GM12878 (cell line): Measurements from ENCODE around the gene NRP2. TPM values are rescaled to one million over a fixed set of nuclear protein-coding genes. Genes with fewer than 3 reads are reported as not detected.
A peak's percentile ranks its signal among the peaks of the same experiment; 100 is the strongest.

Source experiments
- ATAC-seq: fragments of 200-7000 bp; cut with Tn5 transposase; 3 replicates; pipeline ENCODE4 v1.9.1; 2020; ENCODE audit warnings: mild to moderate bottlenecking, moderate library complexity
- BruUV-seq: library from RNA; stranded (reverse); fragments of 400-500 nt; replicated peaks from 2 replicates; lab custom pipeline; 2021; lab: Mats Ljungman, UMichigan
- CTCF ChIA-PET: fragments of 300-600 bp; sonication (Branson Sonifier 250); formaldehyde crosslinking; extraction: SDS; loops from one replicate; lab custom pipeline; 2021; ENCODE audit warnings: inconsistent platforms; lab: Yijun Ruan, JAX
- POLR2A ChIA-PET: fragments of 350-600 bp; formaldehyde crosslinking; extraction: SDS; loops from one replicate; lab custom pipeline; 2021; ENCODE audit warnings: inconsistent platforms; lab: Charles Lee
- RAD21 ChIA-PET: fragments of 300-600 bp; sonication (Branson Sonifier 250); formaldehyde crosslinking; loops from one replicate; lab custom pipeline; 2023; ENCODE audit warnings: antibody characterized with exemption; ENCODE audit not compliant: unreplicated experiment; lab: Charles Lee
- SMC1A ChIA-PET: fragments of 300-600 bp; sonication (Branson Sonifier 250); formaldehyde crosslinking; loops from one replicate; lab custom pipeline; 2023; ENCODE audit not compliant: unreplicated experiment, uncharacterized antibody; lab: Charles Lee
- DNase-seq: peaks from one replicate; pipeline ENCODE4 v3.0.0-alpha.2; 2011; ENCODE audit warnings: low read depth, low spot score
- FAIRE-seq: peaks from 3 replicates; lab custom pipeline; 2011; peaks lifted over from hg19 to GRCh38; lab: Jason Lieb, UNC
- H2AFZ ChIP-seq: 2 replicates; pipeline ENCODE4 v1.6.0; 2011; ENCODE audit warnings: low read depth, low read length, control low read depth; ENCODE audit not compliant: control insufficient read depth
- H3K27ac ChIP-seq: 2 replicates; pipeline ENCODE4 v1.5.1; 2011; ENCODE audit warnings: control low read depth; ENCODE audit not compliant: control insufficient read depth, insufficient read depth
- H3K27me3 ChIP-seq, 2 experiments: replicated peaks in 1 of 2; 2 replicates each; pipeline versions ENCODE4 v1.6.0 to v1.6.1; 2011; ENCODE audit warnings: low read length in 1 of 2; ENCODE audit not compliant: control insufficient read depth in 2 of 2, insufficient read depth in 2 of 2
- H3K36me3 ChIP-seq, 2 experiments: 2 replicates each; pipeline ENCODE4 v1.5.1; 2011; ENCODE audit warnings: low read length in 1 of 2; ENCODE audit not compliant: control insufficient read depth in 2 of 2, insufficient read depth in 2 of 2
- H3K4me1 ChIP-seq: 2 replicates; pipeline ENCODE4 v1.6.1; 2011; ENCODE audit warnings: mild to moderate bottlenecking, low read length, moderate library complexity, mixed read lengths; ENCODE audit not compliant: control insufficient read depth, insufficient read depth
- H3K4me2 ChIP-seq: 2 replicates; pipeline ENCODE4 v1.6.0; 2011; ENCODE audit warnings: control low read depth; ENCODE audit not compliant: control insufficient read depth, insufficient read depth
- H3K4me3 ChIP-seq: fragments of 200-600 bp; sonication (generic); 2 replicates; pipeline ENCODE4 v1.5.1; 2016
- H3K79me2 ChIP-seq: 2 replicates; pipeline ENCODE4 v1.6.0; 2011; ENCODE audit warnings: low read length; ENCODE audit not compliant: control insufficient read depth, insufficient read depth
- H3K9ac ChIP-seq: 2 replicates; pipeline ENCODE4 v1.8.0; 2011; ENCODE audit warnings: low read length, control low read depth, mixed read lengths; ENCODE audit not compliant: control insufficient read depth, insufficient read depth
- H3K9me3 ChIP-seq: replicated peaks from 3 replicates; pipeline ENCODE4 v1.5.1; 2011; ENCODE audit warnings: mild to moderate bottlenecking, low read length; ENCODE audit not compliant: control insufficient read depth, insufficient read depth
- H4K20me1 ChIP-seq: 2 replicates; pipeline ENCODE4 v1.6.0; 2011; ENCODE audit not compliant: control insufficient read depth, insufficient read depth
- ASH2L ChIP-seq: fragments of 300-600, 200-600 bp; sonication (generic); IDR thresholded peaks from 2 replicates; pipeline ENCODE4 v1.6.1; 2017; ENCODE audit warnings: low read depth, mild to moderate bottlenecking, borderline replicate concordance
- CBX3 ChIP-seq: fragments of 200-600 bp; sonication (generic); IDR thresholded peaks from 2 replicates; pipeline ENCODE4 v1.6.1; 2016; ENCODE audit warnings: low read depth, borderline replicate concordance
- CBX5 ChIP-seq: sonication (generic); IDR thresholded peaks from 2 replicates; pipeline ENCODE4 v1.6.1; 2016; ENCODE audit warnings: low read depth, moderate library complexity, mild to moderate bottlenecking, inconsistent platforms
- CREM ChIP-seq: IDR thresholded peaks from 2 replicates; pipeline ENCODE4 v1.6.1; 2014; ENCODE audit warnings: antibody characterized with exemption, low read depth
- EP300 ChIP-seq, 2 experiments: fragments of 150-350 bp in 1 of 2; IDR thresholded peaks; 2 replicates each; pipeline ENCODE4 v1.6.1; 2011 to 2012; ENCODE audit warnings: low read depth in 2 of 2, low read length in 2 of 2, borderline replicate concordance in 1 of 2, improper control_type of control experiment in 1 of 2, inconsistent platforms in 1 of 2; ENCODE audit not compliant: control insufficient read depth in 1 of 2
- ESRRA ChIP-seq: IDR thresholded peaks from 2 replicates; pipeline ENCODE4 v1.6.1; 2012; ENCODE audit warnings: mild to moderate bottlenecking, low read length, improper control_type of control experiment
- IKZF2 ChIP-seq, 2 experiments: fragments of 450-650 bp; IDR thresholded peaks; 2 replicates each; pipeline ENCODE4 v1.6.1; 2017; ENCODE audit warnings: mild to moderate bottlenecking in 2 of 2, moderate library complexity in 2 of 2
- IRF3 ChIP-seq: fragments of 450-650 bp; IDR thresholded peaks from 2 replicates; pipeline ENCODE4 v1.6.1; 2014; ENCODE audit warnings: mild to moderate bottlenecking
- KAT2A ChIP-seq: conservative IDR thresholded peaks from 2 replicates; pipeline ENCODE4 v1.6.1; 2011; ENCODE audit warnings: low read depth, low read length; ENCODE audit not compliant: control insufficient read depth
- KDM1A ChIP-seq: fragments of 200-600 bp; sonication (generic); IDR thresholded peaks from 2 replicates; pipeline ENCODE4 v1.6.1; 2016; ENCODE audit warnings: borderline replicate concordance
- MEF2B ChIP-seq: fragments of 450-650 bp; IDR thresholded peaks from 2 replicates; pipeline ENCODE4 v1.6.1; 2018; ENCODE audit warnings: mild to moderate bottlenecking, moderate library complexity; ENCODE audit not compliant: partially characterized antibody, poor library complexity, severe bottlenecking
- MTA2 ChIP-seq: fragments of 450-650 bp; IDR thresholded peaks from 2 replicates; pipeline ENCODE4 v1.6.1; 2016; ENCODE audit warnings: low read depth, mild to moderate bottlenecking, moderate library complexity
- NFIC ChIP-seq: IDR thresholded peaks from 2 replicates; pipeline ENCODE4 v1.6.1; 2012; ENCODE audit warnings: low read depth, mild to moderate bottlenecking, inconsistent platforms, low read length, moderate library complexity
- NFYA ChIP-seq: IDR thresholded peaks from 2 replicates; pipeline ENCODE4 v1.6.1; 2011; ENCODE audit warnings: low read depth, mild to moderate bottlenecking, low read length, improper control_type of control experiment, borderline replicate concordance
- PAX8 ChIP-seq: fragments of 450-650 bp; IDR thresholded peaks from 2 replicates; pipeline ENCODE4 v1.6.1; 2017; ENCODE audit warnings: mild to moderate bottlenecking, moderate library complexity
- RAD21 ChIP-seq: IDR thresholded peaks from 2 replicates; pipeline ENCODE4 v1.6.1; 2011; ENCODE audit warnings: mild to moderate bottlenecking, low read depth, low read length, moderate library complexity; ENCODE audit not compliant: insufficient read depth
- RUNX3 ChIP-seq: IDR thresholded peaks from 2 replicates; pipeline ENCODE4 v1.6.1; 2012; ENCODE audit warnings: low read length, inconsistent platforms
- SMAD5 ChIP-seq: IDR thresholded peaks from 2 replicates; pipeline ENCODE4 v1.6.1; 2016; ENCODE audit warnings: antibody characterized with exemption, low read depth
- SMC3 ChIP-seq: IDR thresholded peaks from 2 replicates; pipeline ENCODE4 v1.6.1; 2011; ENCODE audit warnings: low read length, improper control_type of control experiment, borderline replicate concordance
- SPI1 ChIP-seq: IDR thresholded peaks from 2 replicates; pipeline ENCODE4 v1.6.1; 2011; ENCODE audit warnings: low read depth, mild to moderate bottlenecking, low read length, moderate library complexity, borderline replicate concordance; ENCODE audit not compliant: insufficient read depth
- SREBF1 ChIP-seq: IDR thresholded peaks from 2 replicates; pipeline ENCODE4 v1.6.1; 2012; ENCODE audit warnings: mild to moderate bottlenecking, low read length
- SRF ChIP-seq, 2 experiments: IDR thresholded peaks; 2 replicates each; pipeline ENCODE4 v1.6.1; 2011; ENCODE audit warnings: low read depth in 2 of 2, low read length in 2 of 2, mild to moderate bottlenecking in 1 of 2, moderate library complexity in 1 of 2
- STAT3 ChIP-seq: IDR thresholded peaks from 2 replicates; pipeline ENCODE4 v1.6.1; 2011; ENCODE audit warnings: low read depth, low read length, improper control_type of control experiment
- SUZ12 ChIP-seq: fragments of 200-600 bp; sonication (generic); IDR thresholded peaks from one replicate; pipeline ENCODE4 v1.6.1; 2018; ENCODE audit warnings: antibody characterized with exemption, mild to moderate bottlenecking; ENCODE audit not compliant: unreplicated experiment
- TBL1XR1 ChIP-seq: IDR thresholded peaks from 2 replicates; pipeline ENCODE4 v1.6.1; 2012; ENCODE audit warnings: low read depth, low read length, improper control_type of control experiment
- TCF12 ChIP-seq: IDR thresholded peaks from 2 replicates; pipeline ENCODE4 v1.6.1; 2011; ENCODE audit warnings: low read depth, mild to moderate bottlenecking, low read length
- ZZZ3 ChIP-seq: IDR thresholded peaks from 2 replicates; pipeline ENCODE4 v1.6.1; 2011; ENCODE audit warnings: low read depth; ENCODE audit not compliant: control insufficient read depth, insufficient read length
- WGBS: methylation state at CpG from one replicate; pipeline ENCODE4 v1.1.6; 2016; ENCODE audit warnings: low lambda C conversion rate; ENCODE audit not compliant: insufficient replicate concordance, insufficient coverage; ENCODE audit errors: missing lambda C conversion rate; 5-methylcytosine and 5-hydroxymethylcytosine counted together
- in situ Hi-C: fragments of 300-500 bp; cut with MboI; formaldehyde crosslinking; loops from 9 replicates; pipeline ENCODE4 v1.14.3; 2018; ENCODE audit warnings: mixed read lengths
- intact Hi-C: fragments of 100-400 bp; cut with micrococcal nuclease; formaldehyde crosslinking; loops from one replicate; pipeline ENCODE4 v1.14.2; 2022; ENCODE audit not compliant: unreplicated experiment
- polyA plus RNA-seq, 11 experiments: library from polyadenylated mRNA; depleted of rRNA in 4 of 11; unstranded in 6 of 11; stranded (reverse) in 5 of 11; fragments of >200 nt; fragmentation: Nextera tagmentation in 4 of 11; fragmentation: Illumina TruSeq in 1 of 11; extraction: Ambion mirVana in 4 of 11; extraction: Trizol in 1 of 11; gene quantifications; 1 replicate in 1 of 11; 2 replicates in 10 of 11; pipeline versions ENCODE4 v1.2.1 to v1.2.3, GENCODE V29; 2011 to 2016; ENCODE audit warnings: inconsistent platforms in 2 of 11, missing spikeins in 2 of 11, low read depth in 1 of 11
- total RNA-seq, 4 experiments: library from RNA; depleted of rRNA in 3 of 4; stranded (reverse); fragments of >200 nt in 3 of 4; fragmentation: Illumina TruSeq in 1 of 4; extraction: Trizol in 1 of 4; gene quantifications; 2 replicates each; pipeline versions ENCODE4 v1.2.1 to v1.2.3, GENCODE V29; 2013 to 2021

NRP2 gene
- total and polyA plus RNA-seq, 10 of the 15 experiments (the other 5 are each of a cell fraction or from before 2014, with no cell fraction given): 0.06 to 1.2 (median 0.46) TPM

- in situ Hi-C loops (loop anchor here (25.0 kb wide), 1 partner anchor 1625 kb away; no protein-coding TSS in a partner anchor), intact Hi-C loops (no loop called here)
- CTCF ChIA-PET: interaction anchor here (1.2 to 2.8 kb wide), 5 partner anchors 10 to 172 kb away, joined by 3 to 9 read pairs (median 5); no protein-coding TSS in a partner anchor
- H3K4me1 ChIP-seq: peaks cover 46% of the 10 kb centered on the region
- no peaks in the 10 kb centered on the region for H3K36me3 ChIP-seq
- peak; percentile 47 for ATAC-seq
- H4K20me1 ChIP-seq: no peaks in the 10 kb centered on the region
- no peak overlapping the region for H3K9ac ChIP-seq
- POLR2A ChIA-PET: interaction anchor here (0.6 to 1.9 kb wide), 4 partner anchors 9 to 371 kb away, joined by 3 to 6 read pairs (median 3); no protein-coding TSS in a partner anchor
- 0% methylated on average over 1 of the region's 1 CpG for WGBS
- no peak for FAIRE-seq
- no peaks in the 10 kb centered on the region for H3K9me3 ChIP-seq
- no TSS peak for BruUV-seq
- RAD21 ChIA-PET: interaction anchor here (1.1 to 1.5 kb wide), 3 partner anchors 9 to 15 kb away, joined by 4 to 5 read pairs (median 5); no protein-coding TSS in a partner anchor
- no peaks in the 10 kb centered on the region for H3K27me3 ChIP-seq
- no peak overlapping the region for H3K4me2 ChIP-seq
- SMC1A ChIA-PET: interaction anchor here (1.1 to 6.4 kb wide), 8 partner anchors 8 to 36 kb away, joined by 3 to 50 read pairs (median 4); no protein-coding TSS in a partner anchor
- no peaks in the 10 kb centered on the region for H3K79me2 ChIP-seq
- H3K4me3 ChIP-seq: no peak overlapping the region
- no peak overlapping the region for H2AFZ ChIP-seq
- no peak for DNase-seq
- peak overlapping the region; percentile 2; the same call in 1 of the 2 replicates for H3K27ac ChIP-seq
- TF ChIP-seq ZZZ3 (no peak), CBX5 (no peak), ASH2L (no peak), KAT2A (no peak), ESRRA (no peak), RUNX3 (peak; percentile 63; the same call in 1 of the 2 replicates), SRF (IDR thresholded peaks at IDR 0.05; ENCODE audit: low read depth in 2 of 2, low read length in 2 of 2) (no peak), KDM1A (no peak), CREM (no peak; the same call in 1 of the 2 replicates), MEF2B (no peak), SMC3 (no peak), SPI1 (peak; percentile 55; the same call in 1 of the 2 replicates), IKZF2 (IDR thresholded peaks at IDR 0.05) (peak in 1 of 2 experiments; percentile 30; a peak in 2 of 4 replicates), SREBF1 (no peak), MTA2 (peak; percentile 12; the same call in 1 of the 2 replicates), SUZ12 (no peak), NFYA (no peak), IRF3 (no peak), PAX8 (no peak), TBL1XR1 (no peak), CBX3 (no peak), STAT3 (no peak), RAD21 (no peak), EP300 (IDR thresholded peaks at IDR 0.05; ENCODE audit: borderline replicate concordance in 1 of 2, control insufficient read depth in 1 of 2, low read depth in 2 of 2, low read length in 2 of 2) (0 out of 4 replicates have a peak, but pooled peaks of 1 of the 2 experiments have one; percentile 11), TCF12 (no peak), NFIC (peak; percentile 55; the same call in 1 of the 2 replicates), SMAD5 (no peak)
Observed at GRCh38 chr2:205712508-205712907, 30.2 kb downstream of the NRP2 start.
